Measurements from ENCODE around the gene ZNF385B.

The ZNF385B gene

GRCh38 chr2:179682756-179683155 lies 178.7 kb downstream of the ZNF385B start:
- ATAC-seq (ENCODE audit: low read depth), result no peak
- TF ChIP-seq, protein P1, sequence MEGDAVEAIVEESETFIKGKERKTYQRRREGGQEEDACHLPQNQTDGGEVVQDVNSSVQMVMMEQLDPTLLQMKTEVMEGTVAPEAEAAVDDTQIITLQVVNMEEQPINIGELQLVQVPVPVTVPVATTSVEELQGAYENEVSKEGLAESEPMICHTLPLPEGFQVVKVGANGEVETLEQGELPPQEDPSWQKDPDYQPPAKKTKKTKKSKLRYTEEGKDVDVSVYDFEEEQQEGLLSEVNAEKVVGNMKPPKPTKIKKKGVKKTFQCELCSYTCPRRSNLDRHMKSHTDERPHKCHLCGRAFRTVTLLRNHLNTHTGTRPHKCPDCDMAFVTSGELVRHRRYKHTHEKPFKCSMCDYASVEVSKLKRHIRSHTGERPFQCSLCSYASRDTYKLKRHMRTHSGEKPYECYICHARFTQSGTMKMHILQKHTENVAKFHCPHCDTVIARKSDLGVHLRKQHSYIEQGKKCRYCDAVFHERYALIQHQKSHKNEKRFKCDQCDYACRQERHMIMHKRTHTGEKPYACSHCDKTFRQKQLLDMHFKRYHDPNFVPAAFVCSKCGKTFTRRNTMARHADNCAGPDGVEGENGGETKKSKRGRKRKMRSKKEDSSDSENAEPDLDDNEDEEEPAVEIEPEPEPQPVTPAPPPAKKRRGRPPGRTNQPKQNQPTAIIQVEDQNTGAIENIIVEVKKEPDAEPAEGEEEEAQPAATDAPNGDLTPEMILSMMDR (IDR thresholded peaks at IDR 0.05; ENCODE audit: poor library complexity, severe bottlenecking), result no peak
- no peaks in the 10 kb centered on the region for H3K9me3 ChIP-seq (ENCODE audit: severe bottlenecking)

DNA sequence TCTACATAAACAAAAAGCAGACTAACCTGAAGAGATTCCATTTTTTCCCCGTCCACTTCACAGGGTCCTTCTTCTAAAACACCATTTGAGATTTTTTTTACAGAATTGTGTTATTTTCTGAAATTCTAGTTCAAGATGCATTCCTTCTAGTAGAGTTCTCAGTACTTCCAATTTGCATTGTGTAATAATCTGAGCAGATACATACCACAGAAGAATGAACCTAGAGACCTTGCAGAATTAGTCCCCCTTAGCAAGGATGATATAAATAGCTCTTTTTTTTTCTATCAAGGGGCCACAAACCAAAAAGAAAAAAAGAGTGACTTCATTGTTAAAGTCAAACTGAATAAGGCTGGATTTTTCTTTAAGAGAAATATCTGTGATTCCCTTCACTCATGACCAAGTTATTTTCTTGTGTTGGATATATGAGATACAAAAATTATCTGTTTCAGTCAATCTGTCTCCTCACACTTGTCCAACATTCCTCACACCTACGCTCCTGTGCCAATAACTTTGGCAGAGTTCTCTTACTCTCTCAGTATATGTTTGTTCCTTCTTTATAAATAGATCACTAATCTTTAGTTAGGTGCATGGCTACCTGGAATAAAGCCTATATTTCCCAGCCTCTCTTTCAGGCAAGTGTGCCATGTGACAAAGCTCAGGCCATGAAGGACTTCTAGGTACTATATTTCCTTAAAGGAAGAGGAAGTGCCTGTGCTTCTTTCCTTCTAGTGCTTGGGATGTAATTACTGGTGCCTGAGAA lies 183.5 kb downstream of the ZNF385B start:
- Histone ChIP-seq H3K4me1 (ENCODE audit: insufficient read depth, poor library complexity, severe bottlenecking) (no peaks in the 10 kb centered on the region), H3K27ac (ENCODE audit: poor library complexity, severe bottlenecking) (no peak overlapping the region)

More at GRCh38 chr2:179682756-179683155, 178.7 kb downstream of the ZNF385B start:
- no peaks in the 10 kb centered on the region for H3K27me3 ChIP-seq (ENCODE audit: insufficient read depth, poor library complexity, severe bottlenecking)
- H3K36me3 ChIP-seq (ENCODE audit: low read depth), result no peaks in the 10 kb centered on the region
- no peaks in the 10 kb centered on the region for H3K4me1 ChIP-seq (ENCODE audit: insufficient read depth, poor library complexity, severe bottlenecking)
- H3K27ac ChIP-seq (ENCODE audit: poor library complexity, severe bottlenecking), result no peak overlapping the region
- DNase-seq (ENCODE audit: low spot score), result no peak
- H3K4me3 ChIP-seq (ENCODE audit: severe bottlenecking), result no peak overlapping the region

GRCh38 chr2:179677077-179677688 lies 184.2 kb downstream of the ZNF385B start:
- Histone ChIP-seq H3K4me1 (ENCODE audit: insufficient read depth, poor library complexity, severe bottlenecking) (no peaks in the 10 kb centered on the region), H3K27ac (ENCODE audit: poor library complexity, severe bottlenecking) (no peak overlapping the region), H3K9me3 (ENCODE audit: severe bottlenecking) (no peaks in the 10 kb centered on the region), H3K27me3 (ENCODE audit: insufficient read depth, poor library complexity, severe bottlenecking) (no peaks in the 10 kb centered on the region), H3K36me3 (ENCODE audit: low read depth) (no peaks in the 10 kb centered on the region), H3K4me3 (ENCODE audit: severe bottlenecking) (no peak overlapping the region)
- TF ChIP-seq, protein P1 (IDR thresholded peaks at IDR 0.05; ENCODE audit: poor library complexity, severe bottlenecking), result no peak
- DNase-seq (ENCODE audit: low spot score) (no peak), ATAC-seq (ENCODE audit: low read depth) (no peak)

More for the DNA sequence above, 183.5 kb downstream of the ZNF385B start:
- TF ChIP-seq, protein P1 (IDR thresholded peaks at IDR 0.05; ENCODE audit: poor library complexity, severe bottlenecking), result no peak
- no peaks in the 10 kb centered on the region for H3K9me3 ChIP-seq (ENCODE audit: severe bottlenecking)
- H3K4me3 ChIP-seq (ENCODE audit: severe bottlenecking), result no peak overlapping the region
- DNase-seq (ENCODE audit: low spot score) (no peak), ATAC-seq (ENCODE audit: low read depth) (no peak)
- H3K27me3 ChIP-seq (ENCODE audit: insufficient read depth, poor library complexity, severe bottlenecking), result no peaks in the 10 kb centered on the region
- no peaks in the 10 kb centered on the region for H3K36me3 ChIP-seq (ENCODE audit: low read depth)

DNA sequence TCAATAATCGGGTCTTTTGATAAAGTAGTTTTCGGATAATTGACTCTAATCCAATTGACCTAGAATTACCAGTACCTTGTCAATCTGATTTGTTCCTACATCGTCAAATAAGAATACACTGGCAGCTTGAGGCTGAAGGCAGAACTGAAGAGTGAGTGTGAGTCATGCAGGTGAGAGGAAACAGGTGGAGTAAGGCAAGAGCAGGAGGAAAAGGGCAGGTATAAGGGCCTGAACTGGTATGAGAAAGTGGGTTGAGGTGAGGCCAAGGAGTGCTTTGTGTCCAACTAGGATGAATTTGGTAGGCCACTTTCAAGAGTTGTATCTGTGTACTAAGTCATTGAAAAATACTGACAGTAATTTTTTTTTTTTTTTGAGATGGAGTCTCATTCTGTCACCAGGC lies 186.0 kb downstream of the ZNF385B start:
- Histone ChIP-seq H3K27ac (ENCODE audit: poor library complexity, severe bottlenecking) (no peak overlapping the region), H3K4me1 (ENCODE audit: insufficient read depth, poor library complexity, severe bottlenecking) (no peaks in the 10 kb centered on the region), H3K27me3 (ENCODE audit: insufficient read depth, poor library complexity, severe bottlenecking) (no peaks in the 10 kb centered on the region), H3K4me3 (ENCODE audit: severe bottlenecking) (no peak overlapping the region), H3K9me3 (ENCODE audit: severe bottlenecking) (no peaks in the 10 kb centered on the region), H3K36me3 (ENCODE audit: low read depth) (no peaks in the 10 kb centered on the region)
- TF ChIP-seq, protein P1 (IDR thresholded peaks at IDR 0.05; ENCODE audit: poor library complexity, severe bottlenecking), result no peak
- ATAC-seq (ENCODE audit: low read depth) (no peak), DNase-seq (ENCODE audit: low spot score) (no peak)
